ENCODE data around the gene SLC35G6.

The SLC35G6 gene

DNA sequence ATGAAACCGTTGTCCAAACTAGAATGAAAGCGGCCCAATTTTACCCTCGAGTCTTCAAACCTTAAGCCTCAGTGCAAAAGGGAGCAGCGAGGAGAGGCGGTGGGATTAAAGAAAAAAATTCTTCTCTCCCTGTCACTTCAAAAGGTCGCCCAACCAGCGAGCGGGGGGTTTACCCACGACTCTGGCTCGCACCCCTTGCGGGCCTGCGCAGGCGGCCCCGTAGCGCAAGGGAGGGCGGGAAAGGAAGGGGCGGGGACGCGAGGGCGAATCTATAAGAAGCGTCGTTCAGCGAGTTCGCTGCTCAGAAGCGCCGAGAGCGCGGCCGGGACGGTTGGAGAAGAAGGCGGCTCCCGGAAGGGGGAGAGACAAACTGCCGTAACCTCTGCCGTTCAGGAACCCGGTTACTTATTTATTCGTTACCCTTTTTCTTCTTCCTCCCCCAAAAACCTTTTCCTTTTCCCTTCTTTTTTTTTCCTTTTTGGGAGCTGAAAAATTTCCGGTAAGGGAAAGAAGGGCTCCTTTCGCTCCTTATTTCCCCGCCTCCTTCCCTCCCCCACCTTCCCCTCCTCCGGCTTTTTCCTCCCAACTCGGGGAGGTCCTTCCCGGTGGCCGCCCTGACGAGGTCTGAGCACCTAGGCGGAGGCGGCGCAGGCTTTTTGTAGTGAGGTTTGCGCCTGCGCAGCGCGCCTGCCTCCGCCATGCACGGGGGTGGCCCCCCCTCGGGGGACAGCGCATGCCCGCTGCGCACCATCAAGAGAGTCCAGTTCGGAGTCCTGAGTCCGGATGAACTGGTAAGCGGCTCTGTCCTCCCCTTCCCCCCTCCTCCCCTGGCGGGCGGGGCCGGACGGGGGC, 3.0 kb downstream of the SLC35G6 start, which contains the start of gene POLR2A:
TSS of gene POLR2A (plus strand) at position 300 of the 852 bp plus-strand sequence.
- DNase-seq (ENCODE audit: low spot score): peak; percentile 99
- TF ChIP-seq, protein P1, sequence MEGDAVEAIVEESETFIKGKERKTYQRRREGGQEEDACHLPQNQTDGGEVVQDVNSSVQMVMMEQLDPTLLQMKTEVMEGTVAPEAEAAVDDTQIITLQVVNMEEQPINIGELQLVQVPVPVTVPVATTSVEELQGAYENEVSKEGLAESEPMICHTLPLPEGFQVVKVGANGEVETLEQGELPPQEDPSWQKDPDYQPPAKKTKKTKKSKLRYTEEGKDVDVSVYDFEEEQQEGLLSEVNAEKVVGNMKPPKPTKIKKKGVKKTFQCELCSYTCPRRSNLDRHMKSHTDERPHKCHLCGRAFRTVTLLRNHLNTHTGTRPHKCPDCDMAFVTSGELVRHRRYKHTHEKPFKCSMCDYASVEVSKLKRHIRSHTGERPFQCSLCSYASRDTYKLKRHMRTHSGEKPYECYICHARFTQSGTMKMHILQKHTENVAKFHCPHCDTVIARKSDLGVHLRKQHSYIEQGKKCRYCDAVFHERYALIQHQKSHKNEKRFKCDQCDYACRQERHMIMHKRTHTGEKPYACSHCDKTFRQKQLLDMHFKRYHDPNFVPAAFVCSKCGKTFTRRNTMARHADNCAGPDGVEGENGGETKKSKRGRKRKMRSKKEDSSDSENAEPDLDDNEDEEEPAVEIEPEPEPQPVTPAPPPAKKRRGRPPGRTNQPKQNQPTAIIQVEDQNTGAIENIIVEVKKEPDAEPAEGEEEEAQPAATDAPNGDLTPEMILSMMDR (conservative IDR thresholded peaks at IDR 0.05; ENCODE audit: low read depth): no peak
- H3K27ac ChIP-seq: peak within 1 kb of the TSS; percentile 99
- POLR2A ChIA-PET (ENCODE audit: low non-redundant PET): interaction anchor here (0.5 to 1.4 kb wide), 8 partner anchors 30 to 105 kb away, joined by 3 to 5 read pairs (median 3); no protein-coding TSS in a partner anchor
- CTCF ChIA-PET: interaction anchor here (0.7 to 2.4 kb wide), 3 partner anchors 47 to 129 kb away, joined by 3 to 20 read pairs (median 4); no protein-coding TSS in a partner anchor

DNA sequence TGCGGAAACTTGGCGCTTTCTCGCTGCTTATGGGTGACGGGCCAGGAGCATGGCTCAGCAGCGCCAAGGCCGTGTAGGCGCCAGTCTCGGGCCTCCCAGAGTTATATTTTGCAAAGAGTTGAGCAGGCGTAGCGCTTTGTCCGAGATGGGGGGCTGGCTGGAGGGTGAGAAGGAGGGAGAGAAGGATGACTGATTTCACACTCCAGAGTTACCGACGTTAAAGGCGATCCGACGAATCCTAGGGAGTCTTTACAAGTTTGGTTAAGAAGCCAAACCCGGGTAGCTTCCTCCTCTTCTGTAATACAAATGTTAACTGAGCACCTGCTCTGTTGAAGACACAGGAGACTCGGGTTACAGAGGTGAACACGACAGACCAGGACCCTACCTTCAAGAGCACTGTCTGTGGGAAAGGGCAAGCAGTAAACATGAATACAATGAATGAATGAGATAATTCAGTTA, 3.7 kb downstream of the SLC35G6 start:
- peak overlapping the region; percentile 99 for H3K27ac ChIP-seq
- TF ChIP-seq, protein P1 (conservative IDR thresholded peaks at IDR 0.05; ENCODE audit: low read depth): no peak
- ChIA-PET POLR2A (ENCODE audit: low non-redundant PET) (interaction anchor here (0.6 to 1.4 kb wide), 6 partner anchors 38 to 81 kb away, joined by 3 to 6 read pairs (median 4); no protein-coding TSS in a partner anchor), CTCF (interaction anchor here (0.7 to 2.4 kb wide), 3 partner anchors 19 to 103 kb away, joined by 3 to 20 read pairs (median 4); no protein-coding TSS in a partner anchor)
- no peak for DNase-seq (ENCODE audit: low spot score)

DNA sequence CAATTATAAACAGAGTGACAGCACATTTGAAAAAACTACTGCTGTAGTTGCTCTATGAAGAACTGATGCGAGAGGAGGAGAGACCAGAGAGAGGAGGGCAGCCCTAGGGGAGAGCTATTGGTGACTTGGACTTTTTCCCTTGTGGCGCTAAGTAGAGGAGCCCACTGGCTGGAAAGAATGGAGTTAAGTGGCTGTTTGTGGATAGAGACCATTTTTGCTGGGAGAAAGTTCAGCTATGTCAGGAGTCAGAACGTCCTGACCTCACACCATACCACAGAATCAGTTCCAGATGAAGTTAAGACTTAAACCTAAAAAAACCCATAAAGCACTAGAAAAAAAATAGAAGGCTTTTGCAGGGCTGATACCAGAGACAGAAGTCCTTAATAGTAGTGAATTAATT, 4.9 kb downstream of the SLC35G6 start:
- POLR2A ChIA-PET (ENCODE audit: low non-redundant PET): interaction anchor here (0.7 kb wide), 1 partner anchor 86 kb away, joined by 4 read pairs; no protein-coding TSS in a partner anchor
- CTCF ChIA-PET: interaction anchor here (0.7 to 2.4 kb wide), 4 partner anchors 49 to 444 kb away, joined by 3 to 20 read pairs (median 4); no protein-coding TSS in a partner anchor
- peak overlapping the region; percentile 99 for H3K27ac ChIP-seq
- TF ChIP-seq, protein P1 (conservative IDR thresholded peaks at IDR 0.05; ENCODE audit: low read depth): no peak
- DNase-seq (ENCODE audit: low spot score): no peak

DNA sequence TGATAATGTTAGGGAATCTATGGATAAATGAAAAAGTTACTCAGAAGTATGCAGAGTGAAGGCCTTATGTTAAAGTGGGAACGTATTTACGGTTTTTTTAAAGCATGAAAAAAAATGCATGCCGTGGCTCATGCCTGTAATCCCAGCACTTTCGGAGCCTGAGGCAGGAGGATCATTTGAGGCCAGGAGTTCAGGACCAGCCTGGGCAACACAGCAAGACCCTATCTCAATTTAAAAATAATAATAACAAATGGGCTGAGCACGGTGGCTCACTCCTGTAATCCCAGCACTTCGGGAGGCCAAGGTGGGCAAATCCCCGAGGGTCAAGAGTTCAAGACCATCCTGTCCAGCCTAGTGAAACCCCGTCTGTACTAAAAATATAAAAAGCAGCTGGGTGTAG, 8.9 kb downstream of the SLC35G6 start:
- DNase-seq (ENCODE audit: low spot score): no peak
- ChIA-PET POLR2A (ENCODE audit: low non-redundant PET) (no interaction called here), CTCF (interaction anchor here (0.6 kb wide), 2 partner anchors 24 to 62 kb away, joined by 3 to 5 read pairs; partner anchors contain the start of gene SPEM3)
- TF ChIP-seq, protein P1 (conservative IDR thresholded peaks at IDR 0.05; ENCODE audit: low read depth): no peak
- H3K27ac ChIP-seq: no peak overlapping the region

DNA sequence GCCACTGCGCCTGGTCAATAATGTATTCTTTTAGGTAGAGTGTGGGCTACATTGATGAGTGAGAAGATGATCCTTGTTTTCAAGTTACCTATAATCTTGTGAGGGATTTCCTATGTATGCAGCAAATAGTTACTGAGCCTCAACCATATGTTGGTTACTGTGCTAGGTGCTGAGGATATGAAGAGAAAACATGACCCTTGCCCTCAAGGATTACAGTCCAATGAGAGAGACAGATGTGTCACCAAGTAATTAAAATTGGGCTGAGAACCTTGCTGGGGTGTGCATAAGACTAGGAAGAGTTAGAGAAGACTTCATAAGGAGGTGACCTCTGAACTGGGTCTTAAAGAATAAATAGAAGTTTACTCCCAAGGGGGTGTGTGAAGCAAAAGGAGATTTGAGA, 10.3 kb downstream of the SLC35G6 start:
- H3K27ac ChIP-seq: no peak overlapping the region
- TF ChIP-seq, protein P1 (conservative IDR thresholded peaks at IDR 0.05; ENCODE audit: low read depth): no peak
- DNase-seq (ENCODE audit: low spot score): no peak
- POLR2A ChIA-PET (ENCODE audit: low non-redundant PET): interaction anchor here (0.7 kb wide), 1 partner anchor 34 kb away, joined by 3 read pairs; no protein-coding TSS in a partner anchor
- CTCF ChIA-PET: interaction anchor here (1.1 kb wide), 1 partner anchor 69 kb away, joined by 6 read pairs; no protein-coding TSS in a partner anchor

DNA sequence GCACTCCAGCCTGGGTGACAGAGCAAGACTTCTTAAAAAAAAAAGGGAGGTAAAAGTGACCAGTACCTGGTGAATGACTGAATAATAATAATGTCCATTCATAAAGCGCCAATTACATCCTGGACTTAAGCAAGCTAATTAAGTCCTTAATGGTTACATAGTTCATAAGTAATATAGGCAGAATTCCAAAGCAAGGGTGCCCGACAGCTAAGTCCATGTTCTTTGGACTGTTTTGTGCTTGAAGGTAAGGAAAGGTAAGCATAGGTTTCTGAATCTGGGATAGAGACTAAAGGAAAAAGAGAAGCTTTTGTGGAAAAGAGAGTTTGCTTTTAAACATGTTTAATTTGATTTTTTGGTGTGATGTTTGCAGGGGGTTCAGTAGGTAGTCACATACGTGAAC, 12.7 kb downstream of the SLC35G6 start:
- TF ChIP-seq, protein P1 (conservative IDR thresholded peaks at IDR 0.05; ENCODE audit: low read depth): no peak
- H3K27ac ChIP-seq: no peak overlapping the region
- ChIA-PET CTCF (interaction anchor here (0.6 kb wide), 1 partner anchor 19 kb away, joined by 3 read pairs; no protein-coding TSS in a partner anchor), POLR2A (ENCODE audit: low non-redundant PET) (interaction anchor here (0.8 kb wide), 1 partner anchor 67 kb away, joined by 4 read pairs; no protein-coding TSS in a partner anchor)
- DNase-seq (ENCODE audit: low spot score): no peak
